22Rv1 (cell line): ENCODE measurements around the gene H1-8.

ENCODE experiments used
- H3K27ac ChIP-seq: fragments of 450-650 bp; 2 replicates; pipeline ENCODE4 v1.5.1; 2017
- CTCF ChIP-seq: fragments of 450-650 bp; IDR thresholded peaks from 2 replicates; pipeline ENCODE4 v1.5.1; 2017; ENCODE audit warnings: mild to moderate bottlenecking
- ZFX ChIP-seq: fragments of 450-650 bp; IDR thresholded peaks from 2 replicates; pipeline ENCODE4 v1.6.1; 2017; ENCODE audit warnings: antibody characterized with exemption, borderline replicate concordance

The H1-8 gene

GRCh38 chr3:129573493-129573892, 30.5 kb downstream of the H1-8 start:
- H3K27ac ChIP-seq = no peak overlapping the region
- TF ChIP-seq CTCF (no peak), ZFX (no peak)

- no peak for TF ChIP-seq CTCF
- TF ChIP-seq ZFX = no peak
- no peak overlapping the region for H3K27ac ChIP-seq
Measured at GRCh38 chr3:129574206-129574605, 31.2 kb downstream of the H1-8 start.

- H3K27ac ChIP-seq = no peak overlapping the region
- no peak for TF ChIP-seq CTCF
- TF ChIP-seq ZFX = no peak
Measured at GRCh38 chr3:129575233-129575996, 32.4 kb downstream of the H1-8 start.

- TF ChIP-seq ZFX (no peak), CTCF (no peak)
- no peak overlapping the region for H3K27ac ChIP-seq
Measured at GRCh38 chr3:129575997-129576384, 33.0 kb downstream of the H1-8 start.

GRCh38 chr3:129576514-129577352, 33.8 kb downstream of the H1-8 start:
- no peak for TF ChIP-seq CTCF
- no peak for TF ChIP-seq ZFX
- H3K27ac ChIP-seq = no peak overlapping the region

GRCh38 chr3:129577366-129577765, 34.4 kb downstream of the H1-8 start:
- H3K27ac ChIP-seq = no peak overlapping the region
- no peak for TF ChIP-seq CTCF
- no peak for TF ChIP-seq ZFX
